Measurements from ENCODE around the gene CSNK1A1.

DNA sequence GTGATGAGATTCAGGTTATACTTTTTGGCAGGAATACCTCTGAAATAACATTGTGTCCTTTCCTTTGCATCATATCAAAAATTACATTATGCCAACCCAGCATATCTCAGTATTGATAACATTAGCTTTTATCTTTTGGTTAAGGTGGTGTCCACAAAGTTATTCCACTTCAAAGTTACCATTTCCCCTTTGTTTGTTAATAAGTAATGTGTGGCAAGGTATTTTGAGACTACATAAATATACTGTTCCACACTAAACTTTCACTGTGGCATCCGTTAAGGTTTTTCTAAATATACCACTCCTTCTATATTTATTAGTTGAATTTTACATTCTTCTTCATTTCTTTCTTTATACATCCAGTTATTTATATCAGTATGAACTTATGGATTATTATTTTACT lies 16.0 kb upstream of the CSNK1A1 start:
- TF ChIP-seq CTCF (IDR thresholded peaks at IDR 0.05), result no peak
- TF ChIP-seq ZFX (IDR thresholded peaks at IDR 0.05; ENCODE audit: borderline replicate concordance), result no peak

Data from 22Rv1 (cell line).